ENCODE results near the gene PXMP2.

DNA sequence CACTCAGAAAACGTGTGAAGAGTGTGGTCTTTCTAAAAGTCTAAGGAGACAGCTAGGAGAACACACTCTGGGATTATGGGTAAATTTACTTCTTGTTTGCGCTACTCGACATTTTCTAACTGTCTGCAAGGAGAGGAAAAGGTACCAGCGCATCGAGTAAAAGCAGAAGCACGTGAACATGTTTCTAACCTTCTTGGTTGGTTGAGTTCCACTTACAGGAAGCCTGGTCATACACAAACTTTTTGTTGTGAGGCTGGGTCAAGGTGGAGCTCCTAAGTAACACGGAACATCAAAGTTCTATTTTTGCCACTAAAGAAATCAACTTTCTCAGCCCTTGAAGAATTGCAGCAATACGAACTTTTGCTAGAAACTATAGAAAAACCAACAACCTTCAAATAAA is 54.2 kb downstream of the PXMP2 start:
- TF ChIP-seq CTCF (IDR thresholded peaks at IDR 0.05; ENCODE audit: insufficient read depth, low read length, poor library complexity, severe bottlenecking) (no peak), EZH2phosphoT487 (conservative IDR thresholded peaks at IDR 0.05; ENCODE audit: low read length) (no peak)

Measured in SU-DHL-6 (cell line).